ENCODE data around the gene DHRS11.
A peak's percentile ranks its signal among the peaks of the same experiment; 100 is the strongest.

Gene DHRS11

GRCh38 chr17:36614081-36614480 lies 22.4 kb downstream of the DHRS11 start:
- DNase-seq (ENCODE audit: low spot score) = no peak

GRCh38 chr17:36614933-36615332 lies 23.3 kb downstream of the DHRS11 start:
- no peak for DNase-seq (ENCODE audit: low spot score)

GRCh38 chr17:36616061-36617029 lies 24.7 kb downstream of the DHRS11 start:
- DNase-seq (ENCODE audit: low spot score) = no peak

DNA sequence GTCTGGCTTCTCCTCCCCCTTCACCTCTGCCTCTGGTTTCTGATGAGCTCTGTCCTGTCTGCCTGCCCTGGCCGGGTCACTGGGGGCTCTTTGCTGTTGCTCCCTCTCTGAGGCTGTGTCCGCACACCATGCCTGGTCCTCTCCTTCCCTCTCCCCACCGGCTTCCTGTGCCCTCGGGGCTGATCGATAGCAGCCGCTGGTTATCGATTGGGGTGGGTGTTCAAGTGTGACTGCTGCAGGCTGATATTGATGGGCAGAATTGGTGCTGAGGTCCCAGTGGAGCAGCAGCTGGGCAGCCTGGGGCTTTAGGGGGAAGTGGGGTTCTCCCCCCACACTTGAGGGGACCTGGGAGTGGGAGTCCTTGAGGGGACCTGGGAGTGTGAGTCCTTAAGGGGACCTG lies 26.1 kb downstream of the DHRS11 start:
- DNase-seq (ENCODE audit: low spot score) = no peak

- DNase-seq (ENCODE audit: low spot score) = no peak
Measured at GRCh38 chr17:36623281-36623680, 31.6 kb downstream of the DHRS11 start.

DNA sequence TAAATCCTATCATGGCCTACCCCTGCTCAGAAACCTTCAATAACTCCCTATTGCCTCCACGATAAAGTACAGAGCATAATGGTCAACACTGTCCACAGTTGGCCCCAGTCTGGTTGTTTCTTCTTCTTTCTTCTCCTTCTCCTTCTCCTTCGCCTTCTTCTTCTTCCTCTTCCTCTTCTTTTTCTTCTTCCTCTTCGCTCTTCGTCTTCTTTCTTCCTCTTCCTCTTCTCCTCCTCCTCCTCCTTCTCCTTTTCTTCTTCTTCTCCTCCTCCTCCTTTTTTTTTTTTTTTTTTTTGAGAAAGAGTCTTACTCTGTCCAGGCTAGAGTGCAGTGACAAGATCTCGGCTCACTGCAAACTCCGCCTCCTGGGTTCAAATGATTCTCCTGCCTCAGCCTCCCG lies 33.5 kb downstream of the DHRS11 start:
- DNase-seq (ENCODE audit: low spot score) = no peak

- no peak for DNase-seq (ENCODE audit: low spot score)
Measured at GRCh38 chr17:36627101-36627500, 35.4 kb downstream of the DHRS11 start.

DNA sequence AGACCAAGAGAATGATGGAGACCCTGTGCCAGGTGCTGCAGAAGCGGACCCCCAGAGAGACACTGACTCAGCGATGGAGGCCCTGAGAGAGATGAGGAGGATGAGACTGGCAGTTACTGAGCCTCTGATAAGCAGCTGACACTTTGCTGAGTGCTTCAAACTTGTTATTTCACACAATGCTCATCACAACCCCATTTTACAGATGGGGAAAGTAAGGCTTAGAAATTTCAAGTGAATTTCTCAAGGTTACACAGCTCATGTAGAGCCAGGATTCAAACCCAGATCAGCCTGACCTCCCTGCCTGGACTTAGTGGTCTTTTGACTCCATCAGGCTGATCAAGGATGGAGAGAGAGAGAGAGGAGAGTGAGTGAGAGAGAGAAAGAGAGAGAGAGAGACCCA lies 36.9 kb downstream of the DHRS11 start:
- DNase-seq (ENCODE audit: low spot score) = no peak

DNA sequence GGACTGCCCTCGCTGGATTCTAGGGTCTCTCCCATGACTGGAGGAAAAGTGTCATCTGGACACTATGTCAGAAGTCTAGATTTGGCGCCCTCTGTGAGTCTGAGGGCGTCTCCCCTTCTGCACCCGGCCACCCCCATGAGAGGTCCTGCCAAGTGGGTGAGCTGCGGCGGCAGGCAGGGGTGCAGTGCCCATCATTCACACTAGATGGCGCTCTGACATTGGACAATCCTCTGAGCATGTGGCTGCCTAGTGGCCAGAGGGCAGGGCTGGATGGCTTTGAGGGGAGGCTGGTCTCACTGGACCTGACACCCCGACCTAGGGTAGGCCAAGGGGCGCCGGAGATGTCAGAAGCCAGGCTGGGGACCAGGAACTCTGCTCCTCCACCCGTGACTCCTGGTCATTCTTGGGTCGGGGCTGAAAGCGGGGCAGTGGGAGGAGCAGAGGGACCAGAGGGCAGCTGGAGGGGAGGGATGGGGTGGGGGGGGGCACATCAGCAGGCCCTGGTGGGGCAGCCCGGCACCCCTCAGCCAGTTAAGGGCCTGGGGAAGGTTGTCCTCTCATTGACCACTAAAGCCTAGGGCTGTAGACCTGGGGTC lies 37.7 kb downstream of the DHRS11 start:
- DNase-seq (ENCODE audit: low spot score) = peak; percentile 93

DNA sequence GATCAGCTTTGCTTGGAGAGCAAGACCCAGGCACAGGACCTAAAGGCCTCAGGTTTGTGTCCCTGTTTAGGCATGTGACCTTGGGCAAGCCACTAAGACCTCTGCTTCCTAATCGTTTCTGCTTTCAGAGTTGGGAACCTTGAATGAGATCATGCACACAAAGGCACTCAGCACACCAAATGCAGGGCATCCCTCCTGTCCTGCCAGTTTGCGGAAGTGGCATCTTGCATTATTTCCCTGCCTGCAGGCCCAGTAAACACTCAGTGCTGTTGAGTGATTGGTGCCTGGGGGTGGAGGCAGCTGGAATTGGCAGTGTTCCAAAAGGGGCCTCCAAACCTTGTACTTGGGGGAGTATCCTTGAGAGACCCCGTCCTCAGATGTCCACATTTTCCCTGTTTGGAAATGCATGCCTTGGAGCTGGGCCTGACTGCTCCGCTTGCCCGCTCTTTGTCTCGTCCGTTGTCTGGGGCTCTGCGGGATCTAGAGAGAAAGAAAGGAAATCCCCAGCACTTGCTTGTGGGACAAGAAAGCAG lies 38.4 kb downstream of the DHRS11 start:
- no peak for DNase-seq (ENCODE audit: low spot score)

DNA sequence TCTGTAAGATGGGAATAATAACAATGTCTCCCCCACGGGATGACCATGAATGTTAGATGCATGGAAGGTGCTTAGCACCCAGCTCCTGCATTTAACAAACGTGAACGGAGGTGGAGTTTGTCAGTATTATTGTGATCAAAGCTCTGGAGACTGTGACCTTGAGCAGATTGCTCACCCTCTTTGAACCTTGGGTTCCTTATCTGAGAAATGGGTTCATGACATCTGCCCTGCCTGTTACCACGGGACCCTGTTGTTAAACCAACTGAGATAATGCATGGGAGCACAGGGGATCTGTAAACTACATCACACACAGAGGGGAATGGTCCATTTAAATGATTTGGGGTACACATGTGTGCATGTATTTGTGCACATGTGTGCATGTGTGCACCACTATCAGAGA lies 39.3 kb downstream of the DHRS11 start:
- DNase-seq (ENCODE audit: low spot score) = no peak

GRCh38 chr17:36632916-36633771 lies 41.5 kb downstream of the DHRS11 start:
- DNase-seq (ENCODE audit: low spot score) = no peak

DNA sequence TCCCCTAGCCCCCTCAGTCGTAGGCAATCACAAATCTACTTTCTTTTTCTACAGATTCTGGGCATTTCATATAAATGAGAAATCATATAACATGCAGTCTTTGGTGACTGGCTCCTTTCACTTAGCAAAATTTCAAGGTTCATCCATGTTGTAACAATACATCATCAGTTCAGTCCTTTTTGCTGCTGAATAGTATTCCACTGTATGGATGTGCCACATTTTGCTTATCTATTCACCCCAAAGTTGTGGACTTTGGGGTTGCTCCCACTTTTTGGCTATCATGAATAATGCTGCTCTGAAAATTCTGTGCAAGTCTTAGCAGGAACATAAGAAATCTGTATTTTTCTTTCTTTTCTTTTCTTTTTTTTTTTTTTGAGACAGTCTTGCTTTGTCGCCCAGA lies 48.7 kb downstream of the DHRS11 start:
- no peak for DNase-seq (ENCODE audit: low spot score)

DNA sequence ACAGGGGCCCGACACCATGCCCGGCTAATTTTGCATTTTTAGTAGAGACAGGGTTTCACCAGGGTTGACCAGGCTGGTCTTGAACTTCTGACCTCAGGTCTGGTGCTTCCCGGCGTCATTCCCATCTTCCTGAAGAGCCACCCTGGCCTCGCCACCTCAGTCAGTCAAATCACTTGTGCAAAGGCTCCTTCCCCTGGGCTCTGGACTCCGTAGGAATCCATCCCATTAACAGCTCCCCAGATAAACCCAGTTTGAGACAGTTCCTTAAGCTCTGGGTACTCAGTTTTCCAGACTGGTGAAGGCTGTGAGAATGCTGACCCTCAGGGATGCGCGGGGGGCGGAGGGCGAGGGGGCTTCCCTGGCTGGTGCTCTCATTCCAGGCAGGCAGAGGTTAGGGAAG lies 49.2 kb downstream of the DHRS11 start:
- no peak for DNase-seq (ENCODE audit: low spot score)

- DNase-seq (ENCODE audit: low spot score) = no peak
Measured at GRCh38 chr17:36641331-36641876, 49.7 kb downstream of the DHRS11 start.

- peak; percentile 67 for DNase-seq (ENCODE audit: low spot score)
Measured at GRCh38 chr17:36641877-36642845, 50.5 kb downstream of the DHRS11 start.

DNA sequence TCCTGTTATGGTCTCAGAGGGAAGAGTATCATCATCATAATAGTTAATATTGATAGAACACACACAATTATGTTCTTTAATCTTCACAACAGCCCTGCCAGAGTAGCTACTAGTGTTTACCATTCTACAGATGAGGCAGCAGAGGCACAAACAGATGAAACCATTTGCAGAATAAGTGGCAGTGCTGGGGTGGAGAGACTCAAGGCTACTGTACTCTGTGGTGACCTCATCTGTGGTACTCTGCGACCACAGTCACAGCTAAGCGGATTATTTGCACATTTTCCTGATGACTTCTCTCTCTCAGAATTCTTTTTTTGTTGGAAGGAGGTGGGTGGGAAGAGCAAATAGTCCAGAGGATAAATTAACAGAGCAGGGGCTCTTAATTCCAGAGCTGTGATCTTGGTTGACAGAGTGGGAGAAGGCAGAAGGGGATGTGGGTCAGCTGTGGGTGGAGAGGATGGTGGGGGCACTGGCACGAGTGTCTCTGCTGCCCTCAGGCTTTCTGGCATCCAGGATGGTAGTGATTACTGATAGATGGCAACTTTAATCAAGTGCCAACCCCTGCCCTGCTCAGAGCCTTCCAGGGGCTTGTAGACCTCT lies 51.5 kb downstream of the DHRS11 start:
- no peak for DNase-seq (ENCODE audit: low spot score)

DNA sequence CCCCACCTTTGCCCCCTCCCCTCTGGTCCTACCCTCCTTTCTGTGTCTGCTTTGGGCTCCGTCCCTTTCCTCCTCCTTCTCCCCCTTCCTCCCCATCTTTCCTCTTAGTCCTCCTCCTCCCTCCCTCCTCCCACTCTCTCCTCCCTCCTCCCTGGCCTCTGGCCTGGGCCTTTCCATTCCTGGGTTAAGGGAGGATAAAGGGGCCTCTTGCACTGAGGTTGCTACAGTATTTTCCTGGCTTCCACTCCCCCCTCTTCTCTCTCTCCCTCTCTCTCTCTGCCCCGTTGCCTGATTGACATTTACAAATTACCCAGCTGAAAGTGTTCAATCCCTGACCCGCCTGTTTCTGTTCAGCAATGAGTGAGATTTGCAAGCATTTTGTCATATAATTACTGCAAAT lies 53.7 kb downstream of the DHRS11 start:
- DNase-seq (ENCODE audit: low spot score) = no peak

- no peak for DNase-seq (ENCODE audit: low spot score)
Measured at GRCh38 chr17:36647636-36648035, 56.0 kb downstream of the DHRS11 start.

DNA sequence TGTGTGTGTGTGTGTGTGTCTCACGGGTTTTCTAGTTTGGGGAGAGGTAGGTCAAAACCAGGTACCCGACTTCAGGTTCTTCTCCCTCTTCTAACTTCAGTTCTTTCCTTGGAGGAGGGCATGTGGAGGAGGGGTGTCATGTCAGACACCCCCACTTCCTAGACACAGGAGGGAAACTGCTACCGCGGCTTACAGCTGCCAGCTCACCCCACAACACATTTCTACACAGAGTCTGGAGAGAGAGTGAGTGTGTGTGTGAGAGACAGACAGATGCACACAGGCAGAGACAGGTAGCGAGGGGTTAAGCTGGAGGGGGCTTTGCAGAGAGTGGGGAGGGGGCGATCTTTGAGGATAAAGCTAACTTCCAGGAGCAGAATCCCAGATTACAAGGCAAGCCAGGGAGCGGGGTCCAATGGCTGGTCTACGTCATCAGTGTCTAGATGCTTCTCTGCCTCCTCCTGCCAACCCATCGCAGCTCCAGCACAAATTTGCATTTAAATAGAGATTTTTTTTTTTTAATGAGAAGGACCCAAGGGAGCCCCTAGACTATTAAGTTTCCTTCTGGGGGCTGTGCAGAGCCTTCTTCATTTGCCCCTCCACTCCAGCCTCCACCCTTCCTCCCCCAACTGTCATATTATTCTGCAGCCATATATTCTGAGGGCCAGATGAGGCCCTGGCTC lies 58.6 kb downstream of the DHRS11 start:
- no peak for DNase-seq (ENCODE audit: low spot score)

Measured in D341Med (cell line).